ENCODE results near the gene MRGPRX2. TPM values are rescaled to one million over a fixed set of nuclear protein-coding genes. Genes with fewer than 3 reads are reported as not detected.
A peak's percentile ranks its signal among the peaks of the same experiment; 100 is the strongest.

The MRGPRX2 gene
- total RNA-seq, 1 donor, result not detected

DNA sequence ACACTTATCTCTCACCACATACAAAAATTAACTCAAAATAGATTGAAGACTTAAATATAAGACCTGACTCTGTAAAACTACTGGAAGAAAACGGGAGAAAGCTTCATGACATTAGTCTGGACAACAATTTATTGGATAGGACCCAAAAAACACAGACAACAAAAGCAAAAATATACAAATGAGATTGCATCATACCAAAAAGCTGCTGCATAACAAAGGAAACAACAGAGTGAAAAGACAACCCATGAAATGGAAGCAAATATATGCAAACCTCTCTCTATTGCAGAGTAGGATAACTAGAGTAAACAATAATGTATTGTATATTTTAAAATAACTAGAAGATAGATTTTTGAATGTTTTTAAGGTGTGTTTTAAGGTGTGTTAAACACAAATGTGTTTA, 11.2 kb downstream of the MRGPRX2 start:
- DNase-seq (ENCODE audit: insufficient read length, low spot score, missing footprints), result no peak
- Histone ChIP-seq H3K27ac (ENCODE audit: low read depth, low read length) (no peak overlapping the region), H4K20me1 (ENCODE audit: insufficient read depth, low read length) (no peaks in the 10 kb centered on the region), H3K4me2 (ENCODE audit: insufficient read depth, low read length) (no peak overlapping the region), H3K9me3 (ENCODE audit: low read depth, low read length) (no peaks in the 10 kb centered on the region), H3K36me3 (ENCODE audit: insufficient read depth, low read length) (no peaks in the 10 kb centered on the region), H3K27me3 (ENCODE audit: insufficient read depth, low read length) (peaks cover 4% of the 10 kb centered on the region), H3K79me2 (ENCODE audit: insufficient read depth, low read length) (no peaks in the 10 kb centered on the region), H3K4me1 (ENCODE audit: insufficient read depth, low read length) (no peaks in the 10 kb centered on the region), H2AFZ (ENCODE audit: low read length) (no peak overlapping the region), H3K4me3 (ENCODE audit: insufficient read depth, low read length) (no peak overlapping the region)
- TF ChIP-seq, protein P1, sequence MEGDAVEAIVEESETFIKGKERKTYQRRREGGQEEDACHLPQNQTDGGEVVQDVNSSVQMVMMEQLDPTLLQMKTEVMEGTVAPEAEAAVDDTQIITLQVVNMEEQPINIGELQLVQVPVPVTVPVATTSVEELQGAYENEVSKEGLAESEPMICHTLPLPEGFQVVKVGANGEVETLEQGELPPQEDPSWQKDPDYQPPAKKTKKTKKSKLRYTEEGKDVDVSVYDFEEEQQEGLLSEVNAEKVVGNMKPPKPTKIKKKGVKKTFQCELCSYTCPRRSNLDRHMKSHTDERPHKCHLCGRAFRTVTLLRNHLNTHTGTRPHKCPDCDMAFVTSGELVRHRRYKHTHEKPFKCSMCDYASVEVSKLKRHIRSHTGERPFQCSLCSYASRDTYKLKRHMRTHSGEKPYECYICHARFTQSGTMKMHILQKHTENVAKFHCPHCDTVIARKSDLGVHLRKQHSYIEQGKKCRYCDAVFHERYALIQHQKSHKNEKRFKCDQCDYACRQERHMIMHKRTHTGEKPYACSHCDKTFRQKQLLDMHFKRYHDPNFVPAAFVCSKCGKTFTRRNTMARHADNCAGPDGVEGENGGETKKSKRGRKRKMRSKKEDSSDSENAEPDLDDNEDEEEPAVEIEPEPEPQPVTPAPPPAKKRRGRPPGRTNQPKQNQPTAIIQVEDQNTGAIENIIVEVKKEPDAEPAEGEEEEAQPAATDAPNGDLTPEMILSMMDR (IDR thresholded peaks at IDR 0.05; ENCODE audit: extremely low read depth, low read depth, low read length), result no peak

- H4K20me1 ChIP-seq (ENCODE audit: insufficient read depth, low read length), result no peaks in the 10 kb centered on the region
Observed at GRCh38 chr11:19040051-19040450, 20.5 kb downstream of the MRGPRX2 start.

DNA sequence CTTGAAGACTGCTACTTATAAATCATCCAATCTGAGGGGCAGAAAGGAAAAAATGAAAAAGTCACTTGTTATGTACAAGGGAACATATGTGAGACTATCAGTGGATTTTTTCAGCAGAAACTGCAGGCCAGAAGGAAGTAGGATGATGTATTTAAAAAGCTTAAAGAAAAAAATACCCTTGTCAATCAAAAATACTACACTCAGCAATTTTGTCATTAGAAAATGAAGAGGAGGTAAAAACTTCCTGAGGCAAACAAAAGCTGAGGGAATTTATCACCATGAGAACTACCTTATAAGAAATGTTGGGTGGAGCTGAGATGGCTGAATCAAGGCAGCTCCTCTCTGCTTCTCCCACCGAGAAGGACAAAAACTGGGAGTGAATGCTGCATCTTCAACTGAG, 21.1 kb downstream of the MRGPRX2 start:
- Histone ChIP-seq H3K27ac (ENCODE audit: low read depth, low read length) (no peak overlapping the region), H3K36me3 (ENCODE audit: insufficient read depth, low read length) (no peaks in the 10 kb centered on the region), H3K9me3 (ENCODE audit: low read depth, low read length) (no peaks in the 10 kb centered on the region), H3K4me1 (ENCODE audit: insufficient read depth, low read length) (no peaks in the 10 kb centered on the region), H3K79me2 (ENCODE audit: insufficient read depth, low read length) (no peaks in the 10 kb centered on the region), H3K4me3 (ENCODE audit: insufficient read depth, low read length) (no peak overlapping the region), H4K20me1 (ENCODE audit: insufficient read depth, low read length) (no peaks in the 10 kb centered on the region), H2AFZ (ENCODE audit: low read length) (no peak overlapping the region), H3K27me3 (ENCODE audit: insufficient read depth, low read length) (peaks cover 3% of the 10 kb centered on the region), H3K4me2 (ENCODE audit: insufficient read depth, low read length) (no peak overlapping the region)
- peak; percentile 8 for DNase-seq (ENCODE audit: insufficient read length, low spot score, missing footprints)
- TF ChIP-seq, protein P1 (IDR thresholded peaks at IDR 0.05; ENCODE audit: extremely low read depth, low read depth, low read length), result no peak

More at GRCh38 chr11:19040051-19040450, 20.5 kb downstream of the MRGPRX2 start:
- no peak overlapping the region for H3K4me2 ChIP-seq (ENCODE audit: insufficient read depth, low read length)
- DNase-seq (ENCODE audit: insufficient read length, low spot score, missing footprints), result no peak
- no peaks in the 10 kb centered on the region for H3K79me2 ChIP-seq (ENCODE audit: insufficient read depth, low read length)
- no peaks in the 10 kb centered on the region for H3K4me1 ChIP-seq (ENCODE audit: insufficient read depth, low read length)
- H2AFZ ChIP-seq (ENCODE audit: low read length), result no peak overlapping the region
- no peak overlapping the region for H3K27ac ChIP-seq (ENCODE audit: low read depth, low read length)
- no peaks in the 10 kb centered on the region for H3K36me3 ChIP-seq (ENCODE audit: insufficient read depth, low read length)
- no peak overlapping the region for H3K4me3 ChIP-seq (ENCODE audit: insufficient read depth, low read length)
- H3K9me3 ChIP-seq (ENCODE audit: low read depth, low read length), result no peaks in the 10 kb centered on the region
- TF ChIP-seq, protein P1 (IDR thresholded peaks at IDR 0.05; ENCODE audit: extremely low read depth, low read depth, low read length), result no peak
- peaks cover 3% of the 10 kb centered on the region for H3K27me3 ChIP-seq (ENCODE audit: insufficient read depth, low read length)

GRCh38 chr11:19032990-19033389, 27.5 kb downstream of the MRGPRX2 start:
- no peak overlapping the region for H3K4me3 ChIP-seq (ENCODE audit: insufficient read depth, low read length)
- H2AFZ ChIP-seq (ENCODE audit: low read length), result no peak overlapping the region
- DNase-seq (ENCODE audit: insufficient read length, low spot score, missing footprints), result no peak
- no peak overlapping the region for H3K27ac ChIP-seq (ENCODE audit: low read depth, low read length)
- H3K36me3 ChIP-seq (ENCODE audit: insufficient read depth, low read length), result no peaks in the 10 kb centered on the region
- peaks cover 10% of the 10 kb centered on the region for H3K27me3 ChIP-seq (ENCODE audit: insufficient read depth, low read length)
- TF ChIP-seq, protein P1 (IDR thresholded peaks at IDR 0.05; ENCODE audit: extremely low read depth, low read depth, low read length), result no peak
- H3K4me1 ChIP-seq (ENCODE audit: insufficient read depth, low read length), result no peaks in the 10 kb centered on the region
- H3K4me2 ChIP-seq (ENCODE audit: insufficient read depth, low read length), result no peak overlapping the region
- no peaks in the 10 kb centered on the region for H3K9me3 ChIP-seq (ENCODE audit: low read depth, low read length)
- no peaks in the 10 kb centered on the region for H3K79me2 ChIP-seq (ENCODE audit: insufficient read depth, low read length)
- H4K20me1 ChIP-seq (ENCODE audit: insufficient read depth, low read length), result no peaks in the 10 kb centered on the region
